GM12878 (cell line): Measurements from ENCODE around the gene HHAT. TPM values are rescaled to one million over a fixed set of nuclear protein-coding genes. Genes with fewer than 3 reads are reported as not detected.

Experiments
- ATF2 ChIP-seq: IDR thresholded peaks from 2 replicates; pipeline ENCODE4 v1.6.1; 2012; ENCODE audit warnings: low read length, inconsistent platforms
- CEBPZ ChIP-seq: fragments of 150-350 bp; IDR thresholded peaks from 2 replicates; pipeline ENCODE4 v1.6.1; 2016; ENCODE audit warnings: low read depth, low read length
- CUX1 ChIP-seq: IDR thresholded peaks from 2 replicates; pipeline ENCODE4 v1.6.1; 2012; ENCODE audit warnings: improper control_type of control experiment, low read depth, low read length; ENCODE audit not compliant: insufficient replicate concordance
- E4F1 ChIP-seq: fragments of 450-650 bp; IDR thresholded peaks from 2 replicates; pipeline ENCODE4 v1.6.1; 2018; ENCODE audit warnings: borderline replicate concordance, mild to moderate bottlenecking; ENCODE audit not compliant: partially characterized antibody
- IRF5 ChIP-seq: fragments of 450-650 bp; IDR thresholded peaks from 2 replicates; pipeline ENCODE4 v1.6.1; 2017; ENCODE audit warnings: borderline replicate concordance
- NFXL1 ChIP-seq: fragments of 450-650 bp; IDR thresholded peaks from 2 replicates; pipeline ENCODE4 v1.6.1; 2017; ENCODE audit warnings: antibody characterized with exemption, mild to moderate bottlenecking, borderline replicate concordance
- NRF1 ChIP-seq: conservative IDR thresholded peaks from 2 replicates; pipeline ENCODE4 v1.6.1; 2011; ENCODE audit warnings: mild to moderate bottlenecking, low read depth, low read length, improper control_type of control experiment
- POLR2AphosphoS2 ChIP-seq: IDR thresholded peaks from 2 replicates; pipeline ENCODE4 v1.6.1; 2011; ENCODE audit warnings: low read depth, mild to moderate bottlenecking, low read length, improper control_type of control experiment, moderate library complexity
- SPI1 ChIP-seq: IDR thresholded peaks from 2 replicates; pipeline ENCODE4 v1.6.1; 2011; ENCODE audit warnings: low read depth, mild to moderate bottlenecking, low read length, moderate library complexity, borderline replicate concordance; ENCODE audit not compliant: insufficient read depth
- TBL1XR1 ChIP-seq: IDR thresholded peaks from 2 replicates; pipeline ENCODE4 v1.6.1; 2012; ENCODE audit warnings: low read depth, low read length, improper control_type of control experiment
- ZNF384 ChIP-seq: IDR thresholded peaks from 2 replicates; pipeline ENCODE4 v1.6.1; 2012; ENCODE audit warnings: low read depth, mild to moderate bottlenecking, low read length, improper control_type of control experiment, borderline replicate concordance
- polyA plus RNA-seq, 11 experiments: library from polyadenylated mRNA; depleted of rRNA in 4 of 11; unstranded in 6 of 11; stranded (reverse) in 5 of 11; fragments of >200 nt; fragmentation: Nextera tagmentation in 4 of 11; fragmentation: Illumina TruSeq in 1 of 11; extraction: Ambion mirVana in 4 of 11; extraction: Trizol in 1 of 11; gene quantifications; 1 replicate in 1 of 11; 2 replicates in 10 of 11; pipeline versions ENCODE4 v1.2.1 to v1.2.3, GENCODE V29; 2011 to 2016; ENCODE audit warnings: inconsistent platforms in 2 of 11, missing spikeins in 2 of 11, low read depth in 1 of 11
- total RNA-seq, 4 experiments: library from RNA; depleted of rRNA in 3 of 4; stranded (reverse); fragments of >200 nt in 3 of 4; fragmentation: Illumina TruSeq in 1 of 4; extraction: Trizol in 1 of 4; gene quantifications; 2 replicates each; pipeline versions ENCODE4 v1.2.1 to v1.2.3, GENCODE V29; 2013 to 2021

Gene HHAT
- total and polyA plus RNA-seq, 10 of the 15 experiments (the other 5 are each of a cell fraction or from before 2014, with no cell fraction given), result 1.2 to 37.6 (median 2.6) TPM

GRCh38 chr1:210531475-210532222 is 202.9 kb downstream of the HHAT start (continued):
- TF ChIP-seq ZNF384 (no peak), CUX1 (no peak), E4F1 (no peak), NFXL1 (no peak), CEBPZ (no peak), TBL1XR1 (no peak), IRF5 (no peak), ATF2 (no peak), SPI1 (no peak), POLR2AphosphoS2 (no peak), NRF1 (no peak)
- TF ChIP-seq, all 136 proteins: peak for 0
